GM19351 (cell line): ENCODE results near the gene MSI2.

Source experiments
- ATAC-seq: cut with Tn5 transposase; IDR thresholded peaks from one replicate; pipeline ENCODE4 v1.9.1; 2021; ENCODE audit warnings: mild to moderate bottlenecking, moderate library complexity; ENCODE audit not compliant: unreplicated experiment

MSI2 gene

GRCh38 chr17:57387575-57387974 is 131.3 kb downstream of the MSI2 start:
- ATAC-seq = no peak

- ATAC-seq = no peak
Observed at GRCh38 chr17:57388131-57388725, 131.9 kb downstream of the MSI2 start.

GRCh38 chr17:57389473-57389872 is 133.2 kb downstream of the MSI2 start:
- ATAC-seq = no peak

- ATAC-seq = no peak
Observed at GRCh38 chr17:57391076-57391825, 134.9 kb downstream of the MSI2 start.

GRCh38 chr17:57391857-57392471 is 135.6 kb downstream of the MSI2 start:
- no peak for ATAC-seq

GRCh38 chr17:57393368-57393767 is 137.0 kb downstream of the MSI2 start:
- ATAC-seq = no peak

- ATAC-seq = no peak
Observed at GRCh38 chr17:57394375-57394774, 138.1 kb downstream of the MSI2 start.

GRCh38 chr17:57395721-57396321 is 139.5 kb downstream of the MSI2 start:
- no peak for ATAC-seq

- no peak for ATAC-seq
Observed at GRCh38 chr17:57396511-57396921, 140.2 kb downstream of the MSI2 start.

- no peak for ATAC-seq
Observed at GRCh38 chr17:57397402-57397801, 141.1 kb downstream of the MSI2 start.

- ATAC-seq = no peak
Observed at GRCh38 chr17:57399690-57400089, 143.4 kb downstream of the MSI2 start.

- no peak for ATAC-seq
Observed at GRCh38 chr17:57400648-57401047, 144.3 kb downstream of the MSI2 start.

- no peak for ATAC-seq
Observed at GRCh38 chr17:57401556-57402488, 145.5 kb downstream of the MSI2 start.

- no peak for ATAC-seq
Observed at GRCh38 chr17:57402681-57403180, 146.4 kb downstream of the MSI2 start.

GRCh38 chr17:57403236-57403635 is 146.9 kb downstream of the MSI2 start:
- ATAC-seq = no peak

- no peak for ATAC-seq
Observed at GRCh38 chr17:57404073-57404472, 147.8 kb downstream of the MSI2 start.

GRCh38 chr17:57404795-57405490 is 148.6 kb downstream of the MSI2 start:
- ATAC-seq = no peak

GRCh38 chr17:57405491-57406072 is 149.3 kb downstream of the MSI2 start:
- ATAC-seq = no peak

GRCh38 chr17:57406131-57406980 is 150.0 kb downstream of the MSI2 start:
- ATAC-seq = no peak
